WTC11 (cell line): ENCODE measurements around the gene EXPH5. TPM values are rescaled to one million over a fixed set of nuclear protein-coding genes. Genes with fewer than 3 reads are reported as not detected.

ENCODE experiments used
- ATAC-seq: fragments of 200-7000 bp; cut with Tn5 transposase; 2 replicates; pipeline ENCODE4 v1.10.0; 2021; ENCODE audit warnings: mild to moderate bottlenecking, moderate library complexity
- CTCF ChIA-PET: fragments of 300-600 bp; sonication (Branson Sonifier 250); formaldehyde crosslinking; loops from one replicate; lab custom pipeline; 2021; ENCODE audit warnings: antibody characterized with exemption; lab: Charles Lee
- POLR2A ChIA-PET: fragments of 350-600 bp; sonication (Branson Sonifier 250); formaldehyde crosslinking; loops from one replicate; lab custom pipeline; 2021; ENCODE audit warnings: antibody characterized with exemption; lab: Charles Lee
- DNase-seq: peaks from one replicate; pipeline ENCODE4 v3.0.0; 2021; ENCODE audit warnings: low spot score
- H3K27ac Mint-ChIP-seq: 2 replicates; pipeline ENCODE4 v1.8.0; 2021; ENCODE audit warnings: mixed read lengths
- H3K27me3 Mint-ChIP-seq: 2 replicates; pipeline ENCODE4 v1.8.0; 2021; ENCODE audit warnings: low read depth, mild to moderate bottlenecking, moderate library complexity, mixed read lengths
- H3K36me3 Mint-ChIP-seq: 2 replicates; pipeline ENCODE4 v1.8.0; 2021; ENCODE audit warnings: mixed read lengths
- H3K4me1 Mint-ChIP-seq: 2 replicates; pipeline ENCODE4 v1.8.0; 2022; ENCODE audit warnings: mixed read lengths
- H3K4me3 Mint-ChIP-seq: 2 replicates; pipeline ENCODE4 v1.8.0; 2021; ENCODE audit warnings: mild to moderate bottlenecking, moderate library complexity, mixed read lengths
- H3K9me3 Mint-ChIP-seq: 2 replicates; pipeline ENCODE4 v1.8.0; 2021; ENCODE audit warnings: mixed read lengths
- CBFB ChIP-seq: sonication (generic); formaldehyde crosslinking; IDR thresholded peaks from 2 replicates; pipeline ENCODE4 v1.8.1; 2022; ENCODE audit warnings: mild to moderate bottlenecking, low read depth, missing genetic modification reagents
- CREB1 ChIP-seq: sonication (generic); formaldehyde crosslinking; IDR thresholded peaks from 2 replicates; pipeline ENCODE4 v1.8.0; 2023; ENCODE audit warnings: mild to moderate bottlenecking, missing genetic modification reagents
- CREM ChIP-seq: sonication (generic); formaldehyde crosslinking; IDR thresholded peaks from 2 replicates; pipeline ENCODE4 v1.8.1; 2022; ENCODE audit warnings: mild to moderate bottlenecking, missing genetic modification reagents, moderate library complexity
- EMX1 ChIP-seq: fragments of 250-450 bp; sonication (Bioruptor Pico); IDR thresholded peaks from 2 replicates; pipeline ENCODE4 v1.8.0; 2021; ENCODE audit warnings: mild to moderate bottlenecking
- FOXJ3 ChIP-seq: sonication (generic); formaldehyde crosslinking; IDR thresholded peaks from 2 replicates; pipeline ENCODE4 v1.9.0; 2021; ENCODE audit warnings: missing genetic modification reagents, mild to moderate bottlenecking, borderline replicate concordance
- FOXP1 ChIP-seq: sonication (generic); formaldehyde crosslinking; IDR thresholded peaks from 2 replicates; pipeline ENCODE4 v1.8.0; 2022; ENCODE audit warnings: missing genetic modification reagents, mild to moderate bottlenecking, moderate library complexity, borderline replicate concordance
- GABPB1 ChIP-seq: sonication (generic); formaldehyde crosslinking; IDR thresholded peaks from 2 replicates; pipeline ENCODE4 v1.8.1; 2023; ENCODE audit warnings: mild to moderate bottlenecking, missing genetic modification reagents
- HMGXB4 ChIP-seq: sonication (generic); formaldehyde crosslinking; IDR thresholded peaks from 2 replicates; pipeline ENCODE4 v1.8.1; 2023; ENCODE audit warnings: mild to moderate bottlenecking, moderate library complexity, missing genetic modification reagents
- IRF2 ChIP-seq: sonication (generic); formaldehyde crosslinking; IDR thresholded peaks from 2 replicates; pipeline ENCODE4 v1.8.0; 2022; ENCODE audit warnings: low read depth, missing genetic modification reagents, borderline replicate concordance
- KAT7 ChIP-seq: sonication (generic); formaldehyde crosslinking; IDR thresholded peaks from 2 replicates; pipeline ENCODE4 v1.8.1; 2023; ENCODE audit warnings: missing genetic modification reagents, mild to moderate bottlenecking, borderline replicate concordance
- NFATC4 ChIP-seq: fragments of 250-450 bp; sonication (Bioruptor Pico); IDR thresholded peaks from 2 replicates; pipeline ENCODE4 v1.9.0; 2021; ENCODE audit warnings: mild to moderate bottlenecking
- OVOL2 ChIP-seq: fragments of 250-450 bp; sonication (Bioruptor Pico); IDR thresholded peaks from 2 replicates; pipeline ENCODE4 v1.9.0; 2021; ENCODE audit warnings: mild to moderate bottlenecking, borderline replicate concordance
- PRDM15 ChIP-seq: sonication (generic); formaldehyde crosslinking; IDR thresholded peaks from 2 replicates; pipeline ENCODE4 v1.8.0; 2022; ENCODE audit warnings: missing genetic modification reagents
- SMAD3 ChIP-seq: sonication (generic); formaldehyde crosslinking; IDR thresholded peaks from 2 replicates; pipeline ENCODE4 v1.8.0; 2022; ENCODE audit warnings: missing genetic modification reagents, mild to moderate bottlenecking, borderline replicate concordance
- SP1 ChIP-seq: sonication (generic); formaldehyde crosslinking; conservative IDR thresholded peaks from 2 replicates; pipeline ENCODE4 v1.8.1; 2022; ENCODE audit warnings: missing genetic modification reagents
- TP53 ChIP-seq: sonication (generic); formaldehyde crosslinking; IDR thresholded peaks from 2 replicates; pipeline ENCODE4 v1.8.1; 2023; ENCODE audit warnings: mild to moderate bottlenecking, missing genetic modification reagents
- USF1 ChIP-seq: sonication (generic); formaldehyde crosslinking; IDR thresholded peaks from 2 replicates; pipeline ENCODE4 v1.8.0; 2022; ENCODE audit warnings: mild to moderate bottlenecking, missing genetic modification reagents
- ZBTB21 ChIP-seq: sonication (generic); formaldehyde crosslinking; IDR thresholded peaks from 2 replicates; pipeline ENCODE4 v1.8.1; 2023; ENCODE audit warnings: mild to moderate bottlenecking, missing genetic modification reagents, borderline replicate concordance
- ZNF121 ChIP-seq: sonication (generic); formaldehyde crosslinking; IDR thresholded peaks from 2 replicates; pipeline ENCODE4 v1.8.0; 2023; ENCODE audit warnings: missing genetic modification reagents
- ZNF138 ChIP-seq: sonication (generic); formaldehyde crosslinking; conservative IDR thresholded peaks from 2 replicates; pipeline ENCODE4 v1.8.1; 2022; ENCODE audit warnings: mild to moderate bottlenecking, moderate library complexity, missing genetic modification reagents
- ZNF219 ChIP-seq: sonication (generic); formaldehyde crosslinking; IDR thresholded peaks from 2 replicates; pipeline ENCODE4 v1.8.0; 2023; ENCODE audit warnings: missing genetic modification reagents, mild to moderate bottlenecking, borderline replicate concordance
- ZNF396 ChIP-seq: fragments of 250-450 bp; sonication (Bioruptor Pico); IDR thresholded peaks from 2 replicates; pipeline ENCODE4 v1.8.0; 2021; ENCODE audit warnings: mild to moderate bottlenecking, moderate library complexity, borderline replicate concordance
- ZNF423 ChIP-seq: fragments of 250-450 bp; sonication (Bioruptor Pico); IDR thresholded peaks from 2 replicates; pipeline ENCODE4 v2.1.2; 2022; ENCODE audit warnings: mild to moderate bottlenecking, moderate library complexity
- total RNA-seq: library from RNA; stranded (reverse); gene quantifications from 3 replicates; pipeline ENCODE4 v1.2.3, GENCODE V29; 2021
- TF ChIP-seq, protein P1 (sequence below): sonication (generic); formaldehyde crosslinking; IDR thresholded peaks from 2 replicates; pipeline ENCODE4 v1.8.1; 2022; ENCODE audit warnings: low read depth, mild to moderate bottlenecking, moderate library complexity, missing genetic modification reagents, borderline replicate concordance
- TF ChIP-seq, protein P2 (sequence below): sonication (generic); formaldehyde crosslinking; IDR thresholded peaks from 2 replicates; pipeline ENCODE4 v1.8.0; 2022; ENCODE audit warnings: mild to moderate bottlenecking, missing genetic modification reagents

Gene EXPH5
- total RNA-seq, 1 experiment from 2014 or later, result 11.2 TPM

GRCh38 chr11:108534274-108534882 is 59.2 kb downstream of the EXPH5 start:
- 0 out of 2 replicates have a peak overlapping the region, but pooled peaks have one; percentile 7 for H3K27ac Mint-ChIP-seq
- no peak for TF ChIP-seq CBFB
- no peak for TF ChIP-seq CREB1 (CRISPR knock-in tag)
- TF ChIP-seq ZBTB21 (CRISPR knock-in tag), result no peak
- TF ChIP-seq, protein P1, sequence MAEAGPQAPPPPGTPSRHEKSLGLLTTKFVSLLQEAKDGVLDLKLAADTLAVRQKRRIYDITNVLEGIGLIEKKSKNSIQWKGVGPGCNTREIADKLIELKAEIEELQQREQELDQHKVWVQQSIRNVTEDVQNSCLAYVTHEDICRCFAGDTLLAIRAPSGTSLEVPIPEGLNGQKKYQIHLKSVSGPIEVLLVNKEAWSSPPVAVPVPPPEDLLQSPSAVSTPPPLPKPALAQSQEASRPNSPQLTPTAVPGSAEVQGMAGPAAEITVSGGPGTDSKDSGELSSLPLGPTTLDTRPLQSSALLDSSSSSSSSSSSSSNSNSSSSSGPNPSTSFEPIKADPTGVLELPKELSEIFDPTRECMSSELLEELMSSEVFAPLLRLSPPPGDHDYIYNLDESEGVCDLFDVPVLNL, result no peak
- TF ChIP-seq FOXJ3 (CRISPR knock-in tag), result no peak
- TF ChIP-seq GABPB1 (CRISPR knock-in tag), result no peak
- TF ChIP-seq SP1 (CRISPR knock-in tag), result no peak
- no peak for TF ChIP-seq ZNF219 (CRISPR knock-in tag)
- no peak for TF ChIP-seq IRF2 (CRISPR knock-in tag)
- no peak for TF ChIP-seq ZNF423 (CRISPR knock-in tag)
- no peak overlapping the region for H3K4me3 Mint-ChIP-seq
- DNase-seq (no peak), ATAC-seq (no peak)
- POLR2A ChIA-PET, result no interaction called here
- H3K9me3 Mint-ChIP-seq, result no peaks in the 10 kb centered on the region
- no peaks in the 10 kb centered on the region for H3K27me3 Mint-ChIP-seq
- H3K36me3 Mint-ChIP-seq, result peaks cover 3% of the 10 kb centered on the region; the same call in 1 of the 2 replicates
- peaks cover 15% of the 10 kb centered on the region for H3K4me1 Mint-ChIP-seq
- CTCF ChIA-PET, result no interaction called here

GRCh38 chr11:108530426-108530825 is 63.1 kb downstream of the EXPH5 start:
- no peaks in the 10 kb centered on the region for H3K9me3 Mint-ChIP-seq
- ChIA-PET CTCF (no interaction called here), POLR2A (no interaction called here)
- ATAC-seq, result no peak
- peaks cover 5% of the 10 kb centered on the region; the same call in 1 of the 2 replicates for H3K36me3 Mint-ChIP-seq
- TF ChIP-seq HMGXB4 (CRISPR knock-in tag), result no peak
- TF ChIP-seq KAT7 (CRISPR knock-in tag), result no peak
- no peak overlapping the region for H3K4me3 Mint-ChIP-seq
- DNase-seq, result no peak
- H3K4me1 Mint-ChIP-seq, result peaks cover 2% of the 10 kb centered on the region; the same call in 1 of the 2 replicates
- no peaks in the 10 kb centered on the region for H3K27me3 Mint-ChIP-seq
- no peak overlapping the region for H3K27ac Mint-ChIP-seq

GRCh38 chr11:108527382-108527781 is 66.2 kb downstream of the EXPH5 start:
- Mint-ChIP-seq H3K27me3 (no peaks in the 10 kb centered on the region), H3K4me1 (no peaks in the 10 kb centered on the region), H3K4me3 (no peak overlapping the region), H3K36me3 (peaks cover 6% of the 10 kb centered on the region), H3K9me3 (0 out of 2 replicates have a peak, but pooled peaks cover 4% of the 10 kb centered on the region), H3K27ac (no peak overlapping the region)
- POLR2A ChIA-PET, result no interaction called here
- DNase-seq (no peak), ATAC-seq (no peak)
- CTCF ChIA-PET, result no interaction called here
- TF ChIP-seq EMX1 (CRISPR knock-in tag) (no peak), ZNF396 (CRISPR knock-in tag) (no peak), ZNF138 (CRISPR knock-in tag) (no peak), ZNF121 (CRISPR knock-in tag) (no peak), TP53 (CRISPR knock-in tag) (no peak), SMAD3 (CRISPR knock-in tag) (no peak), NFATC4 (CRISPR knock-in tag) (no peak), PRDM15 (CRISPR knock-in tag) (no peak), FOXP1 (no peak), CREM (CRISPR knock-in tag) (no peak), USF1 (CRISPR knock-in tag) (no peak), HMGXB4 (CRISPR knock-in tag) (no peak), OVOL2 (CRISPR knock-in tag) (no peak)
- TF ChIP-seq, protein P2, sequence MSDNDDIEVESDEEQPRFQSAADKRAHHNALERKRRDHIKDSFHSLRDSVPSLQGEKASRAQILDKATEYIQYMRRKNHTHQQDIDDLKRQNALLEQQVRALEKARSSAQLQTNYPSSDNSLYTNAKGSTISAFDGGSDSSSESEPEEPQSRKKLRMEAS (CRISPR knock-in tag), result no peak
